Stimulated activated CD4-positive, alpha-beta T cell treated with anti-CD3 and anti-CD28 coated beads, Interleukin-2, amount 100 ng/mL, for 48 hours (primary cell): ENCODE results near the gene TMEM52.

Experiments
- DNase-seq, 2 donors: peaks; one replicate each; pipeline ENCODE4 v3.0.0-alpha.2; 2020

Gene TMEM52

GRCh38 chr1:1918901-1919303 lies at the start of gene TMEM52:
TSS of gene TMEM52 (minus strand) at chr1:1919279. CDS start at chr1:1919265, 14 bp downstream.
- no peak for DNase-seq

GRCh38 chr1:1967879-1968278 lies 48.8 kb upstream of the TMEM52 start:
- no peak for DNase-seq

- DNase-seq: no peak
These were observed 48.1 kb upstream of the TMEM52 start for GRCh38 chr1:1967151-1967550.

DNA sequence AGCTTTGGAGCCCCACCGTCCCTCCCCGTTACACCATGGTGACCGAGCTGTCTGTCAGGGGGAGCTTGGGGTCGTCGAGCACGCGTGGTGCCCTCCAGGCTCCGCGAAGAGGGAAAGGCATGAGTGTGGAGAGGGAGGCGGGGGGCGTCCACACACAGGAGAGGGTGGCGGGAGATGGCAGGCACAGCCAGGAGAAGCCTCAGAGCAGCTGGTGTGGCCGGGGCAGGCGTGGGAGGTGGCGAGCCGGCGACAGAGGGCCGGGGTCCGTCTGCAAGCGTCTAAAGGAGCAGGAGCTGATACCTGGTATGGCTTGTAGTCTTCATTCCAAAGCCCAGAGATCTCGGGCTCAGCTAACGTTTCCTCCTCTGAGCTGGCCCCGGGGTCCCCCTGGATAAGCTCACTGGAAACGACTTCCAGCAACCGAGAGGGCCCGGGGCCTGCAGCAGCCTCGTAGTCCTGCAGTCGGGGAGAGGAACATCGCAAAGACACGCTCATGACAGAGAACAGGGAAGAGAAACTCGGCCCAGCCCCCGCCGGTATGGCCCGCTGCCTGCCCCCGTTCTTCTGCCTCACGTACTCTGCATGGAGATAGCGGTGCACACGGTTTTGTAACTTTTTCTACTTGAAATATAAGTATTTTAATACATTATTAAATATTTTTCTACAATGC lies 47.1 kb upstream of the TMEM52 start:
- no peak for DNase-seq

DNA sequence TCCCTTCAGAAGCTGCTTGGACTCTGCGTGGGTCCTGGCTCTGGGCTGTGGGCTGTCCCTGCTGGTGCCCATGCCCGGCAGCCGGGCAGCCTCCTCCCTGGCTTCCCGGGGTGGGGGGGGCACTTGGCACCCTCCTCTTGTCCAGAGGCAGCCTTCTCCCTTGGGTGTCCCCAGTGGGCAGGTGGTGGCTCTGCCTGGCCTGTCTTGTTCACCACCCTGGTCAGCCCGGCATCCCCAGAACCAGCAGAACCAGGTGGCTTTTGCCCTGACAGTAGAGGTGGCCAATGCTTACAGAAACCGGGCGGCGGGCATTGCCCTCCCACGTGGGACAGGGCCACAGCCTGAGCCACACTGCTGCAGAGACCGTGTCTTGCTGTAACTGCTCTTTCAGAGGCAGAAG lies 46.5 kb upstream of the TMEM52 start:
- no peak for DNase-seq

GRCh38 chr1:1964811-1965210 lies 45.7 kb upstream of the TMEM52 start:
- no peak for DNase-seq

- DNase-seq: no peak
These were observed 44.5 kb upstream of the TMEM52 start for GRCh38 chr1:1963570-1963969.

DNA sequence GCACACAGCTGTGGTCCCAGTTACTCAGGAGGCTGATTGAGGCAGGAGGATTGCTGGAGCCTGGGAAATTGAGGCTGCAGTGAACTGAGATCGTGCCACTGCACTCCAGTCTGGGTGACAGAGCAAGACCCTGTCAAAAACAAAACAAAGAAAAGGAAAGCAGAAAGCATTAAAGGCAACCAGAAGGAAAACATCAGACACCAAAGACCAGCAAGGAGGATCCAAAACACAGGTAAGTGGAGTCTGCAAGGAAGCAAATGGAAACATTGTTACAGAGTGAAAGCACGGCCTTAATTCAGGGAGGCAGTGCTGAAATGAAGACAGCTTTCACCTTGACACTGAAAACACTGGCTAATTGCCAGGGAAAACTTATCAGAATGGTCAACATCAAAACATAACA lies 43.7 kb upstream of the TMEM52 start:
- no peak for DNase-seq

DNA sequence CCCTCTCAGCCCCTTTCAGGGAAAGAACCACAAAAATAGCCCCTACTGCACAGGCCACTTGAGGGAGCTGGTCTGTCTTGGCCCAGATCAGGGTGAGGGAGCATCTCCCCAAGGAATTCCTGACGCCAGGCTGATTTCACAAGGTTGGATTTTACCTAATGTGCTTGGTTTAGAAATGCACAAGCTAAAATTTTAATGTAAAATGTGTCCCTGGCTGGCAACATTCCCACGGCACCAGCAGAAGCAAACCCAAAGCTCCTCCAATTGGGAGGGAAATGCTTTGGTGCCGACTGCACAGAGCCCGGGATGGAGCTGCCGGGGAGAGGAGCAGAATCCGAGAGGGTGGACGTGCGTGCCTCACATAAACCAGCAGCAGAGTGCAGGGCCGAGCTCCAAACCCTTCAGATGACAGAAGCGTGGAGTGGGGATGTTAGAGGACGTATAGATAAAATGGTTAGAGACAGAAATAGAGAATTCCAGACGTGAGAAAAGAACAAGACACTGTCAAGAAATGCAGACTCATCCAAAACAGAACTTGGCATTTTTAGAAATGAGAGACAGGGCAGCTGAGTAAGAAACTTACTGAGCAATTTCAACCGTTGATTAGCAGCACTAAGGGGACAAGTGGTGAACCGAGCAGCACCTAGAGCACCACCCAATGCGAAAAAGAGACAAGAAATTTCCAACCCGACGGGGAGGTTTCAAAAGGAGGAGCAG lies 41.6 kb upstream of the TMEM52 start:
- no peak for DNase-seq

DNA sequence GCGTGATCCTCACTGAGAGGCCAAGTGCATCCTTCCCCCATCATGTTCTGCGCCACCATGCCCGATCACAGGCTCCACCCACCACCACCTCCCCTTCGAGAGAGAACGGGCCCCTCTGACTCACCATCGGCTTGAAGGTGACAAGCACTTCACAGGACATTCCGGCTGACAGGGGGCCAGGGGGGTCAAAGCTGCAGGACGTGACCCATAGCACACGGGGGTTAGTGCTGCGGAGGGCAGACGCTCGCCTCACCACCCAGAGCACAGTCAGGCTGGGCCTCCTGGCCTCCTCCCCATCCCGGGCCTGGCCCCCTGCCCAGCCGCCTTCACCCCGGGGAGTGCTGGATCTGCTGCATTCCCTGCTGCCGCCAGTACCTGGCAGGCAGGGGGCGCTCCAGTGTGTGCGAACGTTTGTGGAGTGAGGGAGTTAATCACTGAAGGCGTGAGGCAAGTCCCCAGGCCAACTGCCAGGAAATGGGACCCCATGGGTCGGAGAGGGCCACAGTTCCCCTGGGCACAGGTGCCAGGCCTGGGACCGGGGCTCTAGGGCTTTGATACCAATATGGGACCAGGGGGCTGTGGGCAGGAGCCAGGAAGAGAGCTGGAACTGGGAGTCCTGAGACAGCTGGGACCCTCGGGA lies 40.9 kb upstream of the TMEM52 start:
- peak; percentile 80 to 85 for DNase-seq

DNA sequence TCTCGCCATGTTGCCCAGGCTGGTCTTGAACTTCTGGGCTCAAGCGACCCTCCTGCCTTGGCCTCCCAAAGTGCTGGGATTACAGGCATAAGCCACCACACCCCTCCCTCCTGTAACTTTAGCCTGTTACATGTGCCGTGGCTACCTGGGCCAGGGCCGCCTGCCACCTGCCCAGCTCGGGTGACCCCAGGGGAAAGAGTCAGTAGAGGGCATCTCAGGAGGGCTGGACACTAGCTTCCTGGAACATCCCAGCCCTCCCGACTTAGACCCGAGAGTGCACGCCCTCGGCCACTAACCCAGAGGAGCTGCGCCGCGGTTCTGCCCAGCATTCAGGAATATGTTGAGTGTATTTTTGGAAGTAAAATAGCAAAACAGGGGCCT lies 40.4 kb upstream of the TMEM52 start:
- no peak for DNase-seq

DNA sequence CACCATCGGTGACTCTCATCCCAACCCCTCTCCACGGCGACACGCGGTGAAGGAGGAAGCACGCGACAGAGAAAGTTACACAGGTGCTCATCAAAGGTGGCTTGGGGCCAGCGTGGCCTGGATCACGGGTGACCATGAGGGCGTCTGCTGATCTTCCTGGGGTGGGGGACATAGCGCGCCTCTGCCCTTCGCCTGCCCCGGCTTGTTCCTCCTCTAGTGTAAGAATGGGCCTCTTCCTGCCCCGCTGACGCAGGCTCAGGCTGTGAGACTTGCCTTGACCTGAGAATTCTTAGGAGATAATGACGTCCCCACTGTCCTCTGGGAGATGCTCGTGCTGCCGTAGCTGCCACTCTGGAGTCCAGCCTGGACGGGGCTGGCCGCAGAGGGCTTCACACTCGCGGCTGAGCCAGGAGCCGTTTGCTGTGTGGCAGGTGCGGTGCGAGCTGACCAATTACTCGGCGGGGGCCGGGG lies 39.0 kb upstream of the TMEM52 start:
- no peak for DNase-seq

DNA sequence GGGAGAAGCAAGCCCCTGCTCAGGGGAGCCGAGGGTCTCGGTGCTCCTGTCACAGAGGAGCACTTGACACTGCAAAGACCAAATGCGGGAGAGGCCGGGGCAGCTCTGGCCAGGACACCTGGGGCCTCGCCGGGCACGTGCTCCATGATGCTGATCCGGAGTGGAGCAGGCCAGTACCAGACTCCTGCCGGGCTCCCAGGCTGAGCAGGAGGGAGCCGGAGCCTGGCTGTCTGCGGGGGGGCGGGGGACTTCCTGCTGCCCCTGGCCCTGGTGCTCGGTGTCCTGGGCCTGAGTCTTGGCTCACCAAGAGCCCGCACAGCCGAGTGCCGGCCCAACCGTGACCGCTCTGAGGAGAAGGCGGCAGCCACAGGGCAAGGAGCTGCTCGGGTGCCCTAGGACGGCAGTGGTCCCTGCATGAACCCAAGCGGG lies 38.5 kb upstream of the TMEM52 start:
- no peak for DNase-seq

- DNase-seq: no peak
These were observed 37.8 kb upstream of the TMEM52 start for GRCh38 chr1:1956586-1957532.

DNA sequence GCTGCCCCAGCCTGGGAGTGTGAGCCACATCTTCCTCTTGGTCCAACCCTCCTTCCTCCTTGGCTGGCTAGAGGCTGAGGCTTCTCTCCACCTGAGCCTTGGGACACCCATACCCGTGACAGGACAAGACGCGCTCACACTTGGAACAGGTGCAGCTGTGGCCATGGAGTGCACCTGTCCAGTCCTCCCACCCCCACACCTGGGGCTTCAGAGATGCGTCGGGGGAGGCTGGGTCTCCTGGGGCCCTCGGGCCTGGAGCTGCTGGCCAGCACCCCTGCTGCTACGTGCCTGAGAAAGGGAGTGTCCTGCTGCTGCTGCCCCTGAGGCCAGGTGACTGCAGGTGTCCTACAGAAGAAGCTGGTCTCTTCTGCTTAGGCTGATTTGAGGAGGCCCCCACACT lies 37.0 kb upstream of the TMEM52 start:
- DNase-seq: no peak

DNA sequence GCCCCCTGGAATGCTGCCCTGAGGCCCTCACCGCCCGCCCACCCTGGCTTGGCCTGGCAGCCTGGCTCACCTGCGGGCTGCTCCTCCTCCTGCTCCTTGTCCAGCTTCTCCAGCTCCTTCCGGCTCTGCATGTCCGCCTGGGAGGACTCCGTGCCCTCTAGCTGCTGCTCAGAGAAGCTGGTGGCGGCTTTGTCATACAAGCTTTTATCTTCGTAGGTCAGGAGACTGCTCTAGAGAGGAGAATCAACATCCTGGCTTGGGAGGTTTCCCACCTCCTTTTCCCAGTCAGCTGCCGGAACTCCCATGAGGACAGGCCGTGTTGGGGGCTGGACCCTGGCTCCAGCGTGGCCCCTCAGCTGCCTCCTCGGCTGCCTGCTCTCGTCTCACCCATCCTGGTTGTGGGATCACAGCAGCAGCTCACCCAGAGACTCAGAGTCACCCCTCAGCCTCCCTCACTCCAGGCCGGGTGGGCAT lies 36.6 kb upstream of the TMEM52 start:
- DNase-seq: no peak

GRCh38 chr1:1954831-1955441 lies 35.9 kb upstream of the TMEM52 start:
- DNase-seq: peak; percentile 26 to 36

GRCh38 chr1:1954015-1954414 lies 34.9 kb upstream of the TMEM52 start:
- DNase-seq: no peak

DNA sequence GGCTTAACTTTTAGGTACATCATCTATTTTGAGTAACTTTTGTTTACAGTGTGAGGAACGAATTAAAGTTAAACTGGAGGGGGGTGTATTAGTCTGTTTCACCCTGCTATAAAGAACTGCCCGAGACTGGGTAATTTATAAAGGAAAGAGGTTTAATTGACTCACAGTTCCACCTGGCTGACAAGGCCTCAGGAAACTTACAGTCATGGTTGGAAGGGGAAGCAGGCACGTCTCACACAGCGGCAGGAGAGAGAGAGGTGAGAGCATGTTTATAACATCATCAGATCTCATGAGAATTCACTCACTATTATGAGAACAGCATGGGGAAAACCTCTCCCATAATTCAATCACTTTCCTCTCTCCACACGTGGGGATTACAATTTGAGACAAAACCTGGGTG lies 31.9 kb upstream of the TMEM52 start:
- no peak for DNase-seq

- no peak for DNase-seq
These were observed 29.7 kb upstream of the TMEM52 start for GRCh38 chr1:1948783-1949182.

DNA sequence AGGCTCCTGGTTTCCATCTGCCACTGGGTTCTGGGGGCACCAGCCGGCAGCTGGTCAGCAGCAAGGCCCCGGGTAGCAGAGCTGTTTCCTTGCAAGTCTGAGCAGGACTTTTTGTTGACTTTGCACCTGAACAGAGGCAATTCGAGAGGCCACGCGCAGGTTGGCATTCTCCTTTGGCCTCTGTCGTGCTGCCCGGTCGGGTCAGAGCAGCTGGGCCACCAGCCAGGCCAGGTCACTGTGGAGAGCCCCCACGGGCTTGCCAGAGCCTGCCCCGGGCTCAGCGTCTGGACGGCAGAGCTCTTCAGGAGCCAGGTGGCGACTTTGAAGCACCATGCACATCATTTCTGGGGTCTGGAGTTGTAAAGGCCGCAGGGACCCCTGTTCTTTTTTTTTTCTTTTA lies 28.4 kb upstream of the TMEM52 start:
- no peak for DNase-seq

DNA sequence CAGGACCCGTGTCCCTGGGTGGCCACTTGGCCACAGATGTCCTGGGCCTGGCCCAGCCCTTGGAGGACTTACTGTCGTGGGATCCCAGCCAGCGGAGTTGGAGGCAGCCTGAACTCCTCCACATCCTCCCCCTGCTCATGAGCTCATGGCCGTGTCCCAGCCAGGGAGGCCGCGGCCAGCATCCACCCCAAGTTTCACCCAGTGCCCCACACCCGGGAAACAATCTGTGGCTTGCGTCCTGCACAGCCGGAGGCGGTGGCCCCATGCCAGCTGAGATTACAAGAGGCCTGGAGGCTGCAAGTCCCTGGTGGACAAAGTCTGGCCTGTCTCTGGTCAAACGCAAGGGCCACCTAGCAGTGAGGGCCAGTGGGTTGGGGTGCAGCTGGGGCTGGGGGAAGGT lies 27.5 kb upstream of the TMEM52 start:
- no peak for DNase-seq
